HT-29 (cell line): Measurements from ENCODE around the gene BRI3BP. TPM values are rescaled to one million over a fixed set of nuclear protein-coding genes. Genes with fewer than 3 reads are reported as not detected.
"Not testable (repeated sequence)": the region's sequence is repeated elsewhere in the genome, so short reads cannot be mapped to it uniquely, and the experiment has no call there.

ENCODE experiments used
- DNase-seq: peaks from one replicate; pipeline ENCODE4 v3.0.0-alpha.2; 2015; ENCODE audit warnings: low spot score
- total RNA-seq: library from RNA; depleted of rRNA; stranded (reverse); fragments of >200 nt; shearing (Covaris generic); gene quantifications from 2 replicates; pipeline ENCODE4 v1.2.3, GENCODE V29; 2014

Gene BRI3BP
- total RNA-seq, 1 experiment from 2014 or later, result 44.0 TPM

DNA sequence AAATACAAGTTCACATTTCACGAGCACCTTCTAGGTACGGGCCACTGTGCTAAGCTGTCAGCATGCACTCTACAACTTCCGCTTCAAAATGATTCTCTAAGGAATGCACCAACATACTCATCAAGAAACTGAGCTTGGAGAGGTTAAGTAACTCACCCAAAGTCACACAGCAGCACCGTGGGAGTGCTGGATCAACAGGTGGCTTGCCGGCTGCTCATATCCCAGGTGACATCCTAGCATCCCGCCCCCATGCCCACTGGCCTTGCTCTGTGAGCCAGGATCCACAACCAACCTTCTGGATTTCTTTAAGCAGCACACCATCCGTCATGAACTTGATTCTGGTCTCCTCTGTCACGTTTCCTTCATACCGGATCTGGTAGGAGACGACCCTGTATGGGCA lies 21.2 kb upstream of the BRI3BP start:
- no peak for DNase-seq

DNA sequence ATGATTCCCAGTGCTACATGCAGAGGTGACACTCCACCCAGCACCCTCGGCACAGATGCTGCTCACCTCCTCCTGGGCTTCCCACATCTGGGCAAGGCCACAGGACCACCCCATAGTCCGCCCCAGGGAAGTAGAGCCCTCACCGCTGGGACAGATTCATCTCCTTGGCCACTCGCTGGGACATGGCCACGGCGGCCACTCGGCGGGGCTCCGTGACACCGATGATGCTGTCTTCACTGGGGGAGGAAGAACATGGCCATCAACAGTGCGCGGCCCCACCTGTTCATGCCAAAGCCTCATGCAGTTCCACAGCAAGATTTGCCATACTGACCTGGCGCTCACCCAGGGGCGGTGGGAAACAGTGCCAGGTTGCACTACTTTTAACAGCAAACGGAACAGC lies 18.2 kb upstream of the BRI3BP start:
- DNase-seq, result no peak

DNA sequence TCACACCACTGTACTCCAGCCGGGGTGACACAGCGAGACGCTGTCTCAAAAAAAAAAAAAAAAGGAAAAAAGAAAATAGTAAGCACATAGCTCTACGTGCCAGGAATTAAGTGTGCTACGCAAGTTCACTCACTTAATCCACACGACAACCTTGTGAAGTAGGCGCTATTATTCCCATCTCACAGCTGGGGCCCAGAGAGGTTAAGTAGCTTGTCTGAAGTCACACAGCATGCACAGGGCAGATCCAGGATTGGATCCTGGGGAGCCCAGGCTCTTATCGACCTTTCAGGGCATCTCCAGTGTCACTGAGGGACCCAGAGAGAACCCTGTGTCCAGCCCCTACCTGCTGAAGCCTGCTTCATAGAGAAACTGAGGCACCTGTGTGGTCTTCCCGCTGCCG lies 16.4 kb upstream of the BRI3BP start:
- no peak for DNase-seq

DNA sequence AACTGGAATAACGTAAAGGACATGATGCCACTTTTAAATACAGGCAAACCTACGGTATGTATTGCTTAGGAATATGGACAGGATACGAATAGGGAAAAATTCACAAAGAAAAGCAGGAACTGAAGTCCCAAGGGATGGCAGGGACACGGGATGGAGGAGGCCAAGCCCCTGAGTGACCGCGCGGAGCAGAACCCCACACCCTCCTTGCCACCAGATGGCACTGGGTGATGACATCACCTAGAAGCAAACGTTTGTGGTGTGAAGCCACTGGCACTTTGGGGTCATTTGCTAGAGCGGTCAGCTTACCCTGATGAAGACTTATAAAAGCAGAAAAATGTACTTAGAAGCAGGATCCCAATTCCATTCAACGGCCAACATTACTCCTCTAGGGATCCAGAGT lies 13.9 kb upstream of the BRI3BP start:
- no peak for DNase-seq

DNA sequence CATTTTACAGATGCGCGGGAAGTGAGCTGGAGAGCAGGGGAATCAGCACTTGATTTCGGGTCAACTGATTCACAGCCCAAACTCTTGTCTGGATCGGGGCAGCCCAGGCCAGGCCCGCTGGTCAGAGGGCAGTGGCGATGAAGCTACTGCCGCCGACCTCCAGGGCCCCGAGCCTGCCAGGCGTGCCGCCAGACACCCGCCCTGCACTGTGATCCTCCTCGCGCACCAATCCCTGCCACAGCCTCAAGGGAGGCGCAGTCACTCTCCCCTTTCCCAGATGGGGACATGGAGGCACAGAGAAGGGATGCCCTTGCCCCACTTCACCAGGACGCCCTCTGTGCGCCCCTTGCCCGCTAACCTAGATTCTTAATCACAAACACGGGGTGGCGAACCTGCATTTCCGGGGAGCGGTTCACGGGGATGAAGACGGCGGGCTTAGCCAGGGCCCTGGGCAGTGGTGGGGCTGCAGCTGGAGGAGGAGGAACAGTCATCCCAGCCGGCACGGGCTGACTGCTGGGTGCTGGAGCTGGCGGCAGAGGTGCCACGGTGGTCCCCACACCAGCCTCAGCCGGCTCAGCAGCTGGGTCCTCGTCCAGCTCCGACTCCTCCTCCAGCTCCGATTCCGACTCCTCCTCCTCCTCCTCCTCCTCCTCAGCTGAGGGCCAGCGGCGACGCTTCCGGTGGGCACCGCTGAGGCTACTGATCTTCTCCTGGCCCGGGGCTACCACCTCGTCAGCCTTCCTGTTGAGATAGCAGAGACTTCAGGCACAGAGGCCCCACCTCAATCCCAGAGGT lies 13.2 kb upstream of the BRI3BP start:
- no peak for DNase-seq

DNA sequence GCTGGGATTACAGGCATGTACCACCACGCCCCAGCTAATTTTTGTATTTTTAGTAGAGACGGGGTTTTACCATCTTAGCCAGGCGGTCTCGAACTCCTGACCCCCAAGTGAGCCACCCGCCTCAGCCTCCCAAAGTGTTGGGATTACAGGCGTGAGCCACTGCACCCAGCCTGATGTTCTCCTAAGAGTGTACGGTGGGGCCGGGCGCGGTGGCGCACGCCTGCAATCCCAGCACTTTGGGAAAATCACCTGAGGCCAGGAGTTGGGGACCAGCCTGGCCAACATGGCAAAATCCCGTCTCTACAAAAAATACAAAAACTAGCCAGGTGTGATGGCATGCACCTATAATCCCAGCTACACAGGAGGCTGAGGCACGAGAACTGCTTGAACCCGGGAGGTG lies 6.6 kb upstream of the BRI3BP start:
- DNase-seq, result not testable (repeated sequence)

DNA sequence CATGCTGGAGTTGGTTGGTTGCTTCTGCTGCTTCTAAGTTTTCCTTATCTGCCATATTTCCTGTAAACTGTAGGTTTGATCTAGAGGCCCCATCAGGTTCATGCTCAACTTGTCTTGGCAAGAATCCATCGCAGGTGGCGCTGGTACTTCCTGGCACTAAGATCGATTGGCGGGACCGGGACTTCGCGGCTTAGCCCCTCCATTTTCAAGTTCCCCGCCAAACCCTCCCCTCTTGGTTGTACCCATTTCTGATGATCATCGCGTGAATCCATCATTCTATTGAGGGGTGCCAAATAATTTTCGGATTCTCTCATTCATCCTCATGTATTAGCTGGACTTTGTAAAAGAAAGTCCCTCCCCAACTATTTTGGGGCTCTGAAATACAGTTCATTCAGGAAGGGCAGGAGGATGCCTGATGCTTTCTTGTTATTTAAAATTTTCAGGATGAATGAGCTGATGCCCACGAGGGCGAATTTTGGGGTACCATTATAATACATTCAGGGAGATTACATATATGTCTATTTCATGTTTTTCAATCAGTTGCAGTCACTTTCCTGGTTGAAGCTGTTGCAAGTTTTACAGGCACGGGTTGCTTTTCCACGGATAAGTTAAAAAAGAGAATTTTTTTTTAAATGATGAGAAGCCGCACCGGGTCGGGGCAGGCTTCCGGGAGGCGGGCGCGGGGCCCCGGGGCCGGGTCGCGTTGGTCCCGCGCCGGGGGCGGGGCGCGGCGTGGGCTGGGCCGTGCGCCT lies 395 bp upstream of the BRI3BP start:
- peak; percentile 92 for DNase-seq

DNA sequence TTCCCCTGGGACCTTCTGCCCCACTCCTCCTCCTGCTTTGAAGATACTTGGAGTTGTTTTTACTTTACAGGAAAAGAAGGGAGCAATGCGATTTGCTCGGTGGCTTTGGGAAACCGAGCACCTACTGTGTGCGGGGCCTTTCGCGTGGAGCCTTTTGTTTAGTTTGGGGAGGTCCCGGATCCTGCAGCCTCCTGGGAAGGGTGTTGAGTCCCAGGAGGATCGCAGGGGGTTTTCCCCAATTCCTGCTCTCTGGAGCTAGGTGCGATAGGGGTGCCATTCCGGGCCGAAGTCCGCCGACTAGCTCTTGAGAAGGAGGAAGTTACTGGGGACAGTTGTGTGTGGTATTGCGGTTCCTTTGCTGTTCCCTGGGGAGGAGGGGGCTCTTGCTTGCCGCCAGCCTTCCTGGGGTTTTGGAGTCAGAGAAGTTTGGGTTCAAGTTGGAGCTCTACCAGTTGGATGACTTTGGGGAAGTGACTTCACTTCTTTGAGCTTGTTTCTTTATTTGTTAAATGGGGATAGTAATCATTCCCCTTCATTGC lies 1.1 kb downstream of the BRI3BP start:
- DNase-seq, result peak; percentile 50

DNA sequence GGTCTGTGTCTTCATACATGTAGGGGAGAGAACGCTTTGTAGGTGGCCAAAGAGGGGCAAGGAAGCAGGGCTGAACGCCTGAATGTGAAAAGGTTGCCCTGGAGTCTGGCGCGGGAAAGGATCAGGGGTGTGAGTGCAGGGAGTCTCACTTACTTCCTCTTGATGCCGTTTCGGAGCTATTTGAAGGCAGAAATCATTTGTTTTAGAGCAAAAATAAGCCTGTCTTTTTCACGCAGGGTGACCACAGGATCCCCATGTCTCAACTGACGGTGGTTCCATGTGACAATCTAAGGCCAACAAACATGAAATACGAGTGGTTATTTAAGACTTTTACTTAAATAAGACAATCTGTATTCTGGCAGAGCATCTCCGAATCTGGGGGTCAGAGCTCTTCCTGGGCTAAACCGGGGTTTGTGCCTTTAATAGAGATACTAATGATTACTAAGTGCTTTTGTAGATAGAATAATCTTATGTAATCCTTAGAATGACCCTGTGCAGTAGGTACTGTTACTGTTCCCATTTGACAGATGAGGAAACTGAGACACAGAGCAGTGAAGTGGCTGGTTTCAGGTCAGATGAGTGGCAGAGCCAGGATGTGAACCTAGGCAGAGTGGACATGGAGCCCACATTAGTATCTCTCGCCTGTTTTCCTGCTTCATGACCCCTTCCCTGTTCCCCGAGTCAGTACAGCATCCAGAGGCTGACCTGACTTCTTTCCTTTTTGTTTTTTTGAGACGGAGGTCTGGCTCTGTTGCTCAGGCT lies 1.9 kb downstream of the BRI3BP start:
- peak; percentile 16 for DNase-seq

DNA sequence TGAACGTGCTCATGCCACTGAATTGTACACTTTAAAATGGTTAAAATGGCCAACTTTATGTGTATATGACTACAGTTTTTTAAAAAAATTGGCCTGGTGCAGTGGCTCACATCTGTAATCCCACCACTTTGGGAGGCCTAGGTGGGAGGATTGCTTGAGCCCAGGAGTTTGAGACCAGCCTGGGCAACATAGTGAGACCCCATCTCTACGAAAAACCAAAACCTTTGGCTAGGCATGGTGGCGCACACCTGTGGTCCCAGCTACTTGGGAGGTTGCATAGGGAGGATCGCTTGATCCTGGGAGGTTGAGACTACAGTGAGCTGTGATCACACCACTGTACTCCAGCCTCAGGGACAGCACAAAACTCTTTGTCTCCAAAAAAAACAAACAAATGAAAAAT lies 5.3 kb downstream of the BRI3BP start:
- DNase-seq, result no peak

DNA sequence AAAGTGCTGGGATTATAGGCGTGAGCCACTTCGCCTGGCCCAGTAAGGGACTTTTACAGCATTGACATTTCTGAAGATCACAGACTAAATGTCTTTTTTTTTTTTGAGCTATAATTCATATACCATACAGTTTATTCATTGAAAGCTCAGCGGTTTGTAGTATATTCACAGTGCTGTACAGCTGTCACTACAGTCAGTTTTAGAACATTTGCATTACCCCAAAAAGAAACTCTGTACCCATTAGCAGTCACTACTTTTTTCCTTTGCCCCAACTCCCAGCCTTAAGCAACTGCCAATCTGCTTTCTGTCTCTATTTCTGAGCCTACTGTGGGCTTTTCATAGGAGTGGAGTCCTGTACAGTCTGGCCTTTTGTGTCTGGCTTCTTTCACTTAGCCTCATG lies 8.2 kb downstream of the BRI3BP start:
- no peak for DNase-seq

DNA sequence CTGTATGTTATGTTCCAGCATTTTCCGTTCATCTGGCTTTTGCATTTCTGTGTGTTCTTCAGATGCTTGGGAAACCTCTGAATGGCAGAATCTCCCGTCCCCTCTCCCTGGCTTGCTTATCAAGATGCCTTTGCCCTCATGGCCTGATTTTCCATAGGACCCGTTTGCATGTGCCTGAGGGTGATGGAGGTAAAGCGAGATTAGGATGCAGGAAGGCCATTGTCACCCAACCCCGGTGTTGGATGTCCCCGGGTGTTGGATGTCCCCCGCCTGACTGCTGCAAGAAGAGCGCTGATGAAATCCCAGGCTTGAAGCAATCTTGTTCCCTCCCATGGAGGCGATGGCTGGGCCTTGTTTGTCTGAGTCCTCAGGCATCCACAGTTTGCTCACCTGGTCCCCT lies 9.6 kb downstream of the BRI3BP start:
- DNase-seq, result no peak

DNA sequence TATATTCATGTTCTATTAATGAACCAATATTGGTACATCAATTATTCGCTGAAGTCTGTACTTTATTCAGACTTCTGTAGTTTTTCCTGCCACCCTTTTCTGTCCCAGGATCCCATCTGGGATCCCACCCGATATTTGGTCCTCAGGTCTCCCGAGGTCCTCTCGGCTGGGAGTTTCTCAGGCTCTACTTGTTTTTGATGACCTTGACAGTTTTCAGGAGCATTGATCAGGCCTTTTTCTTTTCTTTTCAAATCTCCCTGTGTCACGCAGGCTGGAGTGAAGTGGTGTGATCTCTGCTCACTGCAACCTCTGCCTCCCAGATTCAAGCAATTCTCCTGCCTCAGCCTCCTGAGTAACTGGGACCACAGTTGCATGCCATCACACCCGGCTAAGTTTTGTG lies 11.2 kb downstream of the BRI3BP start:
- no peak for DNase-seq

DNA sequence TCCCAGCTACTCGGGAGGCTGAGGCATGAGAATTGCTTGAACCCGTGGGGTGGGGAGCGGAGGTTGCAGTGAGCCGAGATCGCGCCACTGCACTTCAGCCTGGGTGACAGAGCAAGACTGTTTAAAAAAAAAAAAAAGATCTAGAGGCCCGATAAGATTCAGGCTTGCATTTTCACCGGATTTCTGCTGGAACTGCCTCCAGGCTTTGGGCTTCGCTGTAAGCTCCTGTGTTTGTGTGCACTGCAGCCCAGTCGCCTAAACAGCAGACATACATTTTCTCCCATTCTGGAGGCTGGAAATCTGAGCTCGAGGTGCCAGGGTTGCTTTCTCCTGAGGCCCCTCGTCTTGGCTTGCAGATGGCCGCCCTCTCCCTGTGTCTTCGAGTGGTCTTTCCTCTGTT lies 12.2 kb downstream of the BRI3BP start:
- DNase-seq, result no peak

DNA sequence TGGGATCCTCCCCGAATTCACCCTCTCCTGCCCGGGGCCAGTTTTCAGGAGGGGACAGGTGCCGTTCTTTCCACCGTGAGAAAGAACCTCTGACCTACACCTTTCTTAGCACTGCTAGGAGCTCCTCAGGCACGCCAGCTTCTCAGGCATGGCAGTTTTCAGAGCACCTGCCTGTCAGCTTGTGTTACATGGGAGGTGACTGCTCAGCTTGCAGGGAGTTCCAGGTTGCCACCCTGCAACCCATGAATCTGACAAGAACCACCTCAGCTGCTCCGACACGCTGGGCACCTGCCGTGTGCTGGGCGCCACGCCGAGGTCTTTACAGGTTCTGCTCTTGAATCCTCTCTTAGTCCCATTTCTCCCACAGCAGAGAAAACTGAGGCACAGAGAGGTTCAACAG lies 12.9 kb downstream of the BRI3BP start:
- DNase-seq, result no peak

DNA sequence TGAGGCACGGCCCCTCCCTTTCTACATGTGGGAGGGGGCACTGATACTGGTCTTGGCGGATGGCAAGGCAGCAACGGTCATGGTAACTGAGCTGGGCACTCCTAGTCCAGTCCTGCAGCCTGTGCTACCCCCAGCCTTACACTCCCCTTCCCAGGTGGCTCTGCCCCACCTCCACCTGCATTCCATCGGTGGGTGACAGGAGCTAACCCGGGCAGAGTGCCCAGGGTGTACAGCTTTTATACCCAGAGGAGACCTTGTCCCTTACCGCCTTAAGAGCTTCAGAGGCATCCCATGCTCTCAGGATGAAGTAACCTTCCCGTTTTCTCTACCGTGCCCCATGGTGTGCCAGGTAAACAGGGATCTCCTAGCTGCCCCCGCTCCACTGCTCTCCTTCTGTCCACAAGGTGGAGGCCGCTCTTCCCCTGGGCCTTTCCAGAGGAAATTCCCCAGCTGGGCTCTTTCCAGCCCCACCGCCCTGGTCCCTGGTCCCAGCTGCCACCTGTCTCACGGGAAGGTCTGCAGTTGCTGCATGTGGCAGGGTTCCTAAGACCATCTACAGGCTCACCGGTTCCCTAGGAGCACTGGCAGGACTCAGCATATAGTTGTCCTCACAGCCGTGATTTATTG lies 20.5 kb downstream of the BRI3BP start:
- DNase-seq, result no peak

DNA sequence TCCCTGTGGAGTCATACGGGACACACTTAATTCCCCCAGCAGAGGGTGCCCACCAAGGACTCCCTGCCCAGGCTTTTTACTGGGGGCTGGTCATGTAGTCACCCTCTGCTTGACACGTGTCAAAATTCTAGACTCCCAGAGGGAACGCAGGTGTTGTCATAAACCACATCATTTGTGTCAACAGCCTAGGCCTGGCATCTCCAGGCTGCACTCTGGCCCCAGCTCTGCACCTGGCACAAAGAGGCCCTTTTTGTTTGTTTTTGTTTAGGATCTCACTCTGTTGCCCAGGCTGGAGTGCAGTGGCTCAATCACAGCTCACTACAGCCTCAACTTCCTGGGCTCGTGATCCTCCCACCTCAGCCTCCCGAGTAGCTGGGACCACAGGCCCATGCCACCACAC lies 21.1 kb downstream of the BRI3BP start:
- no peak for DNase-seq

DNA sequence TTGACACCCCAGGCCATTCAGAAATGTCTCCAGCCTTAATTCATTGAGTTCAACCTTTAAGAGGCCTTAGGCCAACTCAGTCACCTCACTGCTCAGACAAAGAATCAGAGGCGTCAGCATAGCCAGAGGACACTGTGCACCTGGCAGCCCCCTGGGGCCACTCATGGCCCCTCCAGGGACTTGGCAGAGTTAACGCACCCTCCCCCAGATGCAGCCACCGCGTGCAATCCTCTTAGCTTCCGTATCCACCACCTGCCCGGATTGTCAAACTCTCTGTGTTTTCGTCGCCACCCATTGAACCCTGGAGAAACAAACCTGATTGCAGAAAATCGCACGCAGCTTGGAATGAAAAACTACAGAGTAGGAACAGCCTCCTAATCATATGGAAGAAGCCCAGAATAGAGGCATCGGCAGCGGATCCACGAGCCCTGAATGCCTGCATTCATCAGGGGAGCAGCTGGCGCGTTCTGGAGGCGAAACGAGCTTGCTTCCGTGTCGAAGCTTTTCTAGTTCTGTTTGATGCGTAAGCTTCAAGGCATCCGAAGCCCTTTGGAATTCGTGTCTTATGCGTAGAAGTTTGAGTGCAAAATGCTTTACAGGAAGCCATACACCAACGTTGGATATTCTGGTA lies 22.4 kb downstream of the BRI3BP start:
- no peak for DNase-seq

DNA sequence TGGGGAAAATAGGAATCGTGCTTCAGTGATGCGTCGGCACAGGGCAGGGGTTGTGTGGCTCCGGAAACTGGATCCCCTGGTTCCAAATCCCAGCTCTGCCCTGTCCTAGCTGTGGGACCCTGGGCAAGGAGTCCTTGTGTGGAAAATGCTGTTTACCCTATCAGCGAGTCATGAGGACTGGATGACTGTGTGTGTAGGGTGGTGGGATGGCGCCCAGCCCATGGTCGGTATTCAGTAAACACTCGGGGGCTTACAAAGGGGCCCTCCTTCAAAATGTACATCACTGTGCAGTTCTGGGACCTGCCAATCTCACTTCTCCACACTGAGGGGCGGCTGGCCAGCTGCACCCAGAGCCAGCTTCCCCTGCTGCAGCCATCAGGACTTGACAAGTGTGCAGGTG lies 24.4 kb downstream of the BRI3BP start:
- no peak for DNase-seq

DNA sequence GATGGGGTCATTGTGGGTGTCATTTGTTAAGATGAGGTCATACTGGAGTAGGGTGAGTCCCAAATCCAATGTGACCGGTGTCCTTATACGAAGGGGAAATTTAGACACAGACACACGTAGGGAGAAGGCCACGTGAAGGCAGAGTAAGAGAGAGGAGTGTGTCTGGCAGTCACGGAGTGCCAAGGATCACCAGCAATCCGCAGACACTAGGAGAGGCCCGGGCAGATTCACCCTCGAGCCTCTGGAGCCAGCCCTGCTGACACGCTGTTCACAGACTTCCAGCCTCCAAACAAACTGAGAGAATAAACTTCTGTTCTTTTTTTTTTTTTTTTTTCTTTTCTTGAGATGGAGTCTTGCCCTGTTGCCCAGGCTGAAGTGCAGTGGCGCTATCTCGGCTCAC lies 24.9 kb downstream of the BRI3BP start:
- DNase-seq, result no peak

DNA sequence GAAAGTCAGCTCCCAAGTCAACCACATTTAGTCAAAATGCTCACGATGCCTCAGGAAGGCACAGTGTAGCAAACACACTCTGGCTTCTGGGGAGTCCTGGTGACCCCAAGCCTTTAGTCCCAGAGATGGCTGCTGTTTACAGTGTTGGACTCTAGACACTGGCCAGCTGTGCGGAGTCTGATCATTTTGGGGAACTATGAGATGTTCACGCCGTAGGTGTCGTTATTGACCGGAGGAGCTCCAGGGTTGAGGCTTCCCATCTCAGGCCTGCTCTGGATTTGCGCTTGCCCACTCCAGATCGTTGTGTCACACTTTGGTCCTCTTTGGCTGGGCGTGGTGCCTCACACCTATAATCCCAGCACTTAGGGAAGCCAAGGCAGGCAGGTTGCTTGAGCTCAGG lies 27.7 kb downstream of the BRI3BP start:
- no peak for DNase-seq
